DMS 273 (cell line): ENCODE data around the gene MON2.
"Not testable (repeated sequence)": the region's sequence is repeated elsewhere in the genome, so short reads cannot be mapped to it uniquely, and the experiment has no call there.

ENCODE experiments used
- DNase-seq: peaks from one replicate; lab custom pipeline; 2025; ENCODE audit not compliant: unreplicated experiment; lab: John Stamatoyannopoulos, UW

Gene MON2

DNA sequence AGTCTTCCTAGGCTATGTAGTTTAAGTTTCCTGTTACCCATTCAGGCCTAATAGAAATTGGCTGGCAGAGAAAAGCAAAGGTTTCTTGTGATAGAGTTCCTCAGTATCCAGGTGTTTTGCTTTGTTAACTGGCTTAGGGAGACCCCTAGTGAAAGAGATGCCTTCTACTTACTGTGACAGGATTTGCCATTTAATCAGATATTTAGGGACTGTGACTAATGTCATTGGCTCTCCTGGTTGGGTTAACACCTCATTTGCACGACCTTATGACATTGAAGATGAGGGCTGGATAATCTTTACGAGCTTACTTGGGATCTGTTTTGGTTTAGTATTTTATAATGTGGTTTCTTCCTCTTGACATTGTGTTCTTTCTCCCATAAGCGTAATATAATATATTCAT, 5.8 kb downstream of the MON2 start:
- no peak for DNase-seq

DNA sequence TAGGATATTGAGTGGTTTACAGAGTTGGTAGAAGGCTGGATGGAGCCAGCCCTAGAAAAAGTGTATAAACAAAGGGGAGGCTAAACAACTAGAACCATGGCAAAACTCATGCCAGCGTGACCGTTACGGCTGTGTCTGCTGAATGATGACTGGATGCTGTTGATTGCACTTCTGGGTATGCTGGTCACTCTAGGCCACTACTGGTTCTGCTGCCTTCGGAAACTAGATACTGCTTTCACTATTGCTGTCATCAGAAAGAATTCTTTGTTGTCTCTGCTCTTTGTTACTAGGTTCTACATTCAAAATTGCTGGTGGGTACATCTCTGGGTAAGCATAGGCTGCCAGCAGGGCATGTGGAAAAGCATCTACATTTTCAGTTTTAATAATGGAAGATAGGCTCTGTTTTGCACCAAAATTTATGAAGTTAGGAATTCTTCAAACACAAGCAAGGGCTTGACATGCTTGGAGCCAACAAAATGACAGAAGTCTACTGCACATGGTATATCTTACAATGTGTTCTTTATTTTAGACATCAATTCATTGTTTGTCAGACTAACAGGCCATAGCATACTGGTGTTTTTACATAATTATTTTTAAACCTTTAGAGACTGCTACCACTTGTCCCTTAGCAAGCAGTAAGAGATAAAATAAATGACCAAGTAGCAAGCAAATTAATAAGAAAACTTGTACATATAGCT, 15.4 kb downstream of the MON2 start:
- no peak for DNase-seq

DNA sequence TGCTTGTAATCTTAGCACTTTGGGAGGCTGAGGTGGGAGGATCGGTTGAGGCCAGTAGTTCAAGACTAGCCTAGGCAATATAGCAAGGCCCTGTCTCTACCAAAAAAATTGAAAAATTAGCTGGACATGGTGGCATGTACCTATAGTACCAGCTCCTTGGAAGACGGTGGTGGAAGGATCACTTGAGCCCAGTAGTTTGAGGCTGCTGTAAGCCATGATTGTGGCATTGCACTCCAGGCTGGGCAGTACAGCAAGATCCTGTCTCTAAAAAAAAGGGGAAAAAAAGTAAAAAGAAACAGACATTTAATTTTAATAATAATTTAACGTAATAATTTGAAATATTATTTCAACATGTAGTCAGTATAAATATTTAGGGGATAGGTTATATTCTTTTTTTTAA, 16.1 kb downstream of the MON2 start:
- DNase-seq = no peak

DNA sequence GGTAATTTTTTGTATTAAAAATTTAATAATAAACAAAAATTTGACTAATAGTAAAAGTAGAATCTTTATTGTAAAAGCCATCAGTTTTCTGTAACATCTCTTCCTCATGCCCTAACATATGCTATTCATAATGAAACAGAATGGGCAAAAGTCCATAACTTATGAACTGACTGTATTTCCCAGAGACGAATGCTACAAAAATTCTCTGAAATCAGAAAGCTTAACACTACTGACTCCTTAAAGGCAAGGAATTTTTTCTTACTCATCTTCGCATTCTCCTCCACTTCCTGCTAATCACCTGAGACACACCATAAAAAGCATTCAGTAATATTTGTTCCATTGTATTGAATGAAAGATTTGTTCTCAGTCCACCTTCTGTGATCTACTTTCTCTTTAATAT, 17.6 kb downstream of the MON2 start:
- no peak for DNase-seq

DNA sequence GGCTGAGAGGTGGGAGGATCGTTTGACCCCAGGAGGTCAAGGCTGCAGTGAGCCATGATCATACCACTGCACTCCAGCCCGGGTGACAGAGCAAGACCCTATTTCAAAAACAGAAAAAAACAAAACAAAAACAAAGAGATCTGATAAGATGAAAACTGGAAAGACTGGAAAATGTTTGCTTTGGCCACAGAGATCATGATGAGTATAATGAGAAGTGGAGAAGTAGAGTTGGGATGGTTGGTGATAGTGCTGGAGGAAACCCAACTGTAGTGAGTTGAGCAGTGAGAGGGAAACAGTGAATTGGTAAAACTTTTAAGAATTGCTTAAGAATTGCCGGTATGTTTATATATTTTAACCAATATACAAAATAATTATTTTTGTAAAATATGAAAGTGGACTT, 39.2 kb downstream of the MON2 start:
- DNase-seq = no peak

DNA sequence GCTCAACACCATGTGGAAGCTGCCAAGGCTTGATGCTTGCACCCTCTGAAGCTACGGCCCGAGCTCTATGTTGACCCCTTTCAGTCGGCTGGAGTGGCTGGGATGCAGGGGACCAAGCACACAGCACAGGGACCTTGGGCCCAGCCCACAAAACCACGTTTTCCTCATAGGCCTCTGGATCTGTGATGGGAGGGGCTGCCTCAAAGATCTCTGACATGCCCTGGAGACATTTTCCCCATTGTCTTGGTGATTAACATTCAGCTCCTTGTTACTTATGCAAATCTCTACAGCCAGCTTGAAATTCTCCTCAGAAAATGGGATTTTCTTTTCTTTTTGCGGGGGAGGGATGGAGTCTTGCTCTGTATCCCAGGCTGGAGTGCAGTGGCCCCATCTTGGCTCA, 46.3 kb downstream of the MON2 start:
- DNase-seq = no peak

DNA sequence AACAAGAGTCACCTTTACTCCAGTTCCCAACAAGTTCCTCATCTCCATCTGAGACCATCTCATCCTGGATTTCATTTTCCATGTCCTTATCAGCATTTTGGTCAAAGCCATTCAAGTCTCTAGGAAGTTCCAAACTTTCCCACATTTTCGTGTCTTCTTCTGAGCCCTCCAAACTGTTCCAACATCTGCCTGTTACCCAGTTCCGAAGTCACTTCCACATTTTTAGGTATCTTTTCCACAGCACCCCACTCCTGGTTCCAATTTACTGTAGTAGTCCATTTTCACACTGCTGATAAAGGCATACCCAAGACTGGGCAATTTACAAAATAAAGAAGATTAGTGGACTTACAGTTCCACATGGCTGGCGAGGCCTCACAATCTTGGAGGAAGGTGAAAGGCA, 47.5 kb downstream of the MON2 start:
- DNase-seq = not testable (repeated sequence)

DNA sequence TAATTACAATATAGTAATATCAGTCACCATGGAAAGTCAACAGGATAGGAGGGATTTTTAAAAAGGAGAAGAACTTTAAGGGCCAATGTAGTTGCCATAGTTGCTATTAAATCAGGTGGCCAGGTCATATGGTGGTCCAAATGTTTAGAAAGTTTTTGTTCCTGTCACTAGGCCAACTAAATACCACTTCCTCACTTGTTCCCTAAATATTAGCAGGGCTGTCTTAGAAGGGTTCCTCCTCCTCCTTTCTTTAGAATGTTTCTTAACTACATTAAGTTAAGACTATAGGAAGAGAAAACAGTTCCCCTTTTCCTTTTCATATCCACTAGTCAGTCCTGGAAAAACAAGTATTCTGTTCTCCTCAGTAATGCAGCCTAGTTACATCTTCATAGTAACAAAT, 50.3 kb downstream of the MON2 start:
- no peak for DNase-seq

DNA sequence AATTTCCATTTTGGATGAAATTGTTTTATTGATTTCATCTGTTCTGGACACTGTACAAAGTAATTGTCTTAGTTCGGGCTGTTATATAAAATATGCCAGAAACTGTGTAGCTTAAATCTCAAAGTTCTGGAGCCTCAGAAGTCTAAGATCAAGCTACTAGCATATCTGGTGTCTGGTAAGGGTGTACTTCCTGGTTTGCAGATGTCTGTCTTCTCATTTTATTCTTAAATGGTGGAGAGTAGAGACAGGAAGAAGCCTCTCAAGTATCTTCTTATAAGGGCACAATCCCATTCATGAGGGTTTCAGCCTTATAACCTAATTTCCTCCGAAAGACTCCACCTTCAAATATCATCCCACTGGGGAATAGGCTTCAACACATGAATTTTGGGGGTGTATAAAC, 51.3 kb downstream of the MON2 start:
- DNase-seq = no peak

DNA sequence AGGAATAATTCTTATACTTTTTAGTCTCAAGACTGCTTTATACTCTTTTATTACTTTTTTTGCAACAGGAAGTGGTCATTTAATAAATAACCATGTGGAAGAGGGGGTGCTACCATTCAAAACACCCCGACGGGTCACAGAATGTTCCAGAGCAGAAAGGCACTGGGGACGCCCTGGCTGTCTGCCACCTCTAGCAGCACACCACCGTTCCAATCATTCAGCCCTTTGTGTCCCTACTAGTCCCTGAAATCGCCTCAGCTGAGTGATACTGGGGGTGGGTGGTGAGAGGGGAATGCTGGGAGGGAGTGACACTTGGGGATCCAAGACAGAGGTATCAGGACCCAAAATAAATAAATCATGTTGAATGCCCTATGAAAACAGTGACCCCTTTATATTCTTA, 52.4 kb downstream of the MON2 start:
- DNase-seq = no peak

DNA sequence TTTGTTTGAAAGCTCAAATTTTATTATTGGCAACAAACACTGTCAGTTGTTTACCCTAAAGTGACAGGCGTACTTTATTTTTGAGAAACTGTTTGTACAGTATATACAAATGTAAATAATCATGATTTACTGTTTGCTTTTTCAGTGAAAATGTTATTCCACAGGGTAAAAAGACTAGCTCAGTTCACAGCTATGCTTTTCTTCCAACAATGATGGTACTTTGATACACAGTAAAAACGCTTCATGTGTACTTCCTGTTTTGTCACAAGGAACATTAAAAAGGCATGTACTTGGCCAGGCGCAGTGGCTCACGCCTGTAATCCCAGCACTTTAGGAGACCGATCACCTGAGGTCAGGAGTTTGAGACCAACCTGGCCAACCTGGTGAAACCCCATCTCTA, 53.7 kb downstream of the MON2 start:
- DNase-seq = no peak

DNA sequence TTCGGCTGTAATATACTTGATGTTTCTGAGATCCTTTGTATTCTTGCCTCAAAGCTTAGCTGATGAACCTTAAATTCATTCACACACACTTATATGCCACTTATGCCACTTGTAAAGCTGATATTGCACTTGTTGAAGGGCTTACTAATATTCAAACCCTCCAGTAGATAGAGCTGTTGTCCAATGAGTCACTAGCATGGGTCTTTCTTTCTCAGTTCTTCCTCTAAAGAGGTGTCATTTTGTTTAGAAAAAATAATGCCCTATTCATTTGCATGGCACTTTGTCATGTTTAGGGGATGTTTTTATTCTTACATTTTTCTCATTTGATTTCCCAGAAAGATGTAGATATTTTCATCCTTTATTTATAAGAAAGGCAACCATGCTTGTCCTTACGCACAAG, 56.4 kb downstream of the MON2 start:
- DNase-seq = no peak

DNA sequence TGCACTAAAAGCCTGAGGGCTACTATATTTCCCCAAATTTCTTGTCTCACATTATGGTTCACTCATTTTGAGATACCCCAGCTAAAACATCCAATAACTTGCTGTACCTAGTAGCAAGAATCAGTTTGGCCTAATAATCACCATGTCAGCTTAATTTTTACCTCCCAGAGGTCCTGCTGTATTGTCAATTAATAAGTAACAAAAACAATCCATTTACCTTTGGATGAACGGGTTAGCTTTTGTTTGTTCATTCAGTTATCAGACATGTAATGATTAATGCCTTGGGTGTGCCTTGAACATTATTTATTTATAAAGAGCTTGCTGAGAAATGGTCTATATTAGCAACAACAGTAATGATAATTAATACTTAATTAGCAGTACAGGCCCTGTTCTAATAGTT, 57.0 kb downstream of the MON2 start:
- no peak for DNase-seq

DNA sequence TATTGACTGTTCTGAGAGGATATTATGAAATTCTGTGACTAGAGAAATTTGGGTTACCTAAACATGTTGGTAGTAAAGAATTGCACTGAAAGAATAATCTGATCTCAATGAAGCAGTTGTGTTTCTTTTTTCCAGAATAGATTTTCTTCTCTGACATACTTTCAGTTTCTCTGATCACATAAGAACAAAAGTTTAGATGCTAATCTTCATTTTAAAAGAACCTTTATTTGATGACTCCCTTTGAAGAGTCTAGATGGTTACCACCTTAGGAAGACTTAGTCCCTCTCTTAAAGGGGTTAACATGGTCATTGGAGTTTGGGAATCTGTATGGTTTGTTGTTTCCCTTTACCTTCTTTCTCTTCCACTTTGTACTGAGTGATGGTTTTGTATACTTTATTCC, 58.6 kb downstream of the MON2 start:
- DNase-seq = no peak

DNA sequence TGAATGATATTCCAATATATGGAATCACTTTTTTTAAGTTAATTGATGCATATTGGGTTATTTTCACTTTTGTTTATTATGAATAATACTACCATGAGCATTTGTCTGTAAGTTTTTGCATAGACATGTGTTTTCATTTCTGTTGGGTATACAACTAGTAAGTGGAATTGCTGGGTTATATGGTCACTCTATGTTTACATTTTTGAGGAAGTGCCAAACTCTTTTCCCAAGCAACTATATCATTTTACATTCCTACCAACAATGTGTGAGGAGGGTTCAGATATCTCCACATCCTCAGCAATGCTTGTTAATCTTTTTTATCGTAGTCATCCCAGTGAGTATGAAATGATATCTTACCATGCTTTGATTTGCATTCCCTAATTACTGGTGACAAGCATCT, 64.0 kb downstream of the MON2 start:
- DNase-seq = no peak

DNA sequence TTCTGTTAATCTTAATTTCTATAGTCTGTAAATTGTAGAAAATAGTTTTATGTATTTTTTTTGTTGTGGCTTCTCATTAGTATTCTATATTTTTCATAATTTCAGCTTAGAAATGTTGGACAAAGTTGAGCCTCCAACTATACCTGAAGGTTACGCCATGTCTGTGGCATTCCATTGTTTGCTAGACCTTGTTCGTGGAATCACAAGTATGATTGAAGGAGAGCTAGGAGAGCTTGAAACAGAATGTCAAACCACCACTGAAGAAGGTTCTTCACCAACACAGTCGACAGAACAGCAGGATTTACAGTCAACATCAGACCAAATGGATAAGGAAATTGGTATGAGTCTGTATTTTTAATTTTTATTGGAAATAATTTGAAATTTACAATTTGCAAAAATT, 65.7 kb downstream of the MON2 start:
- no peak for DNase-seq

DNA sequence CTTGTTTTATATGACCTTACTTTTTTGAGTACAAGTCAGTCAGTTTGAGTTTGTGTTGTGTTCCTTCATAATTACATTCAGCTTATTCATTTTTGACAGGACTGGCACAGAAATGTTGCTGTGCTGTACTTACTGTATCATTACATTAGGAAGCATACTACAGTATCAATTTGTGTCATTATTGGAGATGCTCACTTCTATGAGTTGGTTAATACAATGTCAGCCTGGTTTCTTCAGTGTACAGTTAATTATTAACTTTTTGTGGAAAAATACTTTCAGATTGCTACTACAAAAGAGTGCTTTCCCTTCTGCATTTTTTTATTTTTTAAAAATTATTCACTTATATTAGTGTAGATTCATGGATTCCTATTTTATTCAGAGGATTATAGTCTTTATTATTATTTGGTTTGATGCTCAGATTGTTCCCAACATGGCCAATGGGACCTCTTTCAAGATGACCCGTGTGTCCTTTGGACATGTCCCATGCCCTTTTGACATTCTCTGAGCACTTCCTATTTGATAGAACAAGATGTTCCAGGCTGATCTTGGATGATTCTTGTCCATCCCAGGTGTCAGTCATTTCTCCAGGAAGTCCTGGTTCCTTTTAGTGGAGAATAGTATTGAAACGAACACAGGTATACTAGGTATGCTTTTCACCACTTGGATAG, 66.6 kb downstream of the MON2 start:
- DNase-seq = no peak

DNA sequence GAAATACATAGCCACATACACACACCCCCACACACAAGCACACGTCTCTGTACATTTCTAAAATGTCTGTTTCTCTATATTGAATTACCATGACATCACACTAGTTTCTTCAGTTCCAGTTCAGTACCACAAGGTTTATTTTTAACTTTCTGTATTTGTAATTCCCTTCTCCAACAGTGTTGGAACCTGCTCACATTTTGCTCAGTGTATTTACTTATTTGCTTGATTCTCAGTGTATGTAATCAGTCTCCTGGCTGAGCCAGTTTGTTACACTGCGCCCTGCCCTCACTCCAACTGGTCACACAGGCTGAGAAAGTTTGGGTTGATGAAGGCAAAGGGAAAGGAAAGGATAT, 67.1 kb downstream of the MON2 start:
- no peak for DNase-seq

DNA sequence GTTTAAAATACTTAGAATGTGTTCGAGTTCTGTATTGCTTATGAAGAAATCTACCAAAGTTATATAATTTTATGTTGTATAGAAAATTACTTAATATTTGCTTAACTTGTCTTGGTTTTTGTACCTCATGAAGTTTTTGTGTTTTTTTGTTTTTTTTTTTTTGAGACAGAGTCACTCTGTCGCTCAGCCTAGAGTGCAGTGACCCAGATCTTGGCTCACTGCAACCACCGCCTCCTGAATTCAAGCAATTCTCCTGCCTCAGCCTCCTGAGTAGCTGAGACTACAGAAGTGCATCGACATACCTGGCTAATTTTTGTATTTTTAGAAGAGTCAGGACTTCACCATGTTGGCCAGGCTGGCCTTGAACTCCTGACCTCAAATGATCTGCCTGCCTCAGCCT, 69.9 kb downstream of the MON2 start:
- DNase-seq = no peak

DNA sequence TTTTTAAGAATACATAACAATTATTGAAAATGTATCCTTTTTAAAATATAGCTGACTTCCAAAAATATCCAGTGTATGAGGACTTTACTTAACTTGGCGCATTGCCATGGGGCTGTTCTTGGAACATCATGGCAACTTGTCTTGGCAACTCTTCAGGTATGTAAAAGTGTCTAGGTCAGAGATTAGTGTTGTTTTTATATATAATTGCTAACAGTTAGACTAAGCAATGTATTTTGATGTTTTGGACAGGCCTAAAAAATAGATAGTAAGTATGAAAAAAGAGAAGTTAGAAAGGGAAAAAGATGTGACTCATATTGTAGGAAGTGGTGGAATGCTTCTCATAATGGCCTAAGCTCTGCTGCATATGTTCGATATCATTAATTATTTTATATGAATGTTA, 70.9 kb downstream of the MON2 start:
- DNase-seq = peak; percentile 27

DNA sequence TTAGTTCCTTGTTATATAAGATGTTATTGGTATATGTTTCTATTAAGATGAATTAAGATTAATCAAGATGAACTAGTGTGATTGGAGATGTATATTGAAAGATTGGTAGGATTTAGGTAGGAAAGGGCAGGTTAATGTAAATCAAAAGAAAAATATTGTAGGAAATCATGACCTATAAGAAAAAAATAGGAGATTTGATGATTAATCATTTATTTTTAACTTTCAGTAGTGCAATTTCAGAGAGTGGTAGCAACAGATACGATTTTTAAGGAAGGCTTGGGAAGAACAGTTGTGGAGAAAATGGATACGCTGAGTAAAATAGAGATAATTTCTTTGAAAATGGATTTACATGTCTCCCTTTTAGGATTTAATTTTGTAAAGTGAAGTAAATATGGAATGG, 73.7 kb downstream of the MON2 start:
- DNase-seq = no peak

DNA sequence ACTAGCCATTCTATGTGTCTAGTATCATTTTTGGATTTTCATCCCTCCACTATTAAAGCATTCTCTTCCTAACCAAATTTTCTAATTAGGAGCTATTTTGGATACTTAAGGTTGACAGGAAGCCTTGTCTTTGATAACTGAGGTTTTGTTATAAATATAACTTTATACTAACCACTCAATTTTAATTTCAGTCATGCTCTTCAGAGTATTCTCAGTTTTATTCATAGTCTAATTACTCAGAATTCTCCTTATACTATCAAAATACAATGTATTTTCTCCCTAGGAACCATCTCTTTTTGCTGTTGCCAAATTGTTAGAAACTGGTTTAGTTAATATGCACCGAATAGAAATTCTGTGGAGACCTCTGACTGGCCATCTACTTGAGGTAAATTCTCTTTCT, 76.2 kb downstream of the MON2 start:
- DNase-seq = no peak

DNA sequence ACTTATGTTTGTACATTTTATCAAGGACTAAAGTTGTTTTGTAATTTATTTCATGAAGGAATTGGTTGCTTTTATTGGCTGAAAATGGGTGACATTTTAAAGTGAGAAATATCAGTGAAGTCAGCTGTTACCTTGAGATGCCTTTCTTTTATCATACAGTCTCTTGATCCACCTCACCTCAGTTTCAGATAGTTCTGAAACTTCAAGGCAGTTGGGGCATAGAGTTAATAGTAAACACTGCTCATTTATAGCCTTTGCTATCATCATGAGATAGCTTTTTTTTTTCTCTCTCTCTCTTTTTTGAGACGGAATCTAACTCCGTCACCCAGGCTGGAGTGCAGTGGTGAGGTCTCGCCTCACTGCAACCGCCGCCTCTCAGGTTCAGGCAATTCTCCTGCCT, 76.7 kb downstream of the MON2 start:
- DNase-seq = no peak
